Caco-2 (cell line): ENCODE results near the gene SNIP1. TPM values are rescaled to one million over a fixed set of nuclear protein-coding genes. Genes with fewer than 3 reads are reported as not detected.
"Not testable (repeated sequence)": the region's sequence is repeated elsewhere in the genome, so short reads cannot be mapped to it uniquely, and the experiment has no call there.

ENCODE experiments used
- BruUV-seq: library from RNA; stranded (reverse); fragments of 400-500 nt; replicated peaks from 2 replicates; lab custom pipeline; 2021; lab: Mats Ljungman, UMichigan
- CTCF ChIA-PET: fragments of 300-600 bp; sonication (Branson Sonifier 250); formaldehyde crosslinking; loops from one replicate; lab custom pipeline; 2022; ENCODE audit warnings: antibody characterized with exemption; lab: Charles Lee
- POLR2A ChIA-PET: fragments of 300-600 bp; sonication (Branson Sonifier 250); formaldehyde crosslinking; loops from one replicate; lab custom pipeline; 2022; ENCODE audit warnings: antibody characterized with exemption; lab: Charles Lee
- DNase-seq, 2 experiments: peaks; one replicate each; pipeline versions ENCODE4 v3.0.0 to v3.0.0-alpha.2; 2020 to 2022
- H3K27me3 ChIP-seq: replicated peaks from 2 replicates; pipeline ENCODE4 v1.6.0; 2011; ENCODE audit warnings: low read length; ENCODE audit not compliant: control insufficient read depth, insufficient read depth
- H3K36me3 ChIP-seq: 2 replicates; pipeline ENCODE4 v1.5.1; 2011; ENCODE audit warnings: low read length; ENCODE audit not compliant: control insufficient read depth, insufficient read depth
- H3K4me1 ChIP-seq: fragments of 250-450 bp; sonication (Bioruptor Pico); 2 replicates; pipeline ENCODE4 v1.5.1; 2020; ENCODE audit warnings: mild to moderate bottlenecking
- H3K4me3 ChIP-seq: 2 replicates; pipeline ENCODE4 v1.5.1; 2011; ENCODE audit warnings: low read depth, mild to moderate bottlenecking, control low read depth, low read length
- H3K9me3 ChIP-seq: fragments of 250-450 bp; sonication (Bioruptor Pico); 2 replicates; pipeline ENCODE4 v1.5.1; 2020; ENCODE audit warnings: mild to moderate bottlenecking, moderate library complexity
- H3K27ac Mint-ChIP-seq: one replicate; pipeline ENCODE4 v1.8.0; 2022; ENCODE audit warnings: mixed read lengths; ENCODE audit not compliant: unreplicated experiment
- H3K27me3 Mint-ChIP-seq: one replicate; pipeline ENCODE4 v1.8.0; 2022; ENCODE audit warnings: mixed read lengths; ENCODE audit not compliant: insufficient read depth, unreplicated experiment
- H3K36me3 Mint-ChIP-seq: one replicate; pipeline ENCODE4 v1.8.0; 2022; ENCODE audit warnings: mild to moderate bottlenecking, mixed read lengths; ENCODE audit not compliant: insufficient read depth, unreplicated experiment
- H3K4me1 Mint-ChIP-seq: one replicate; pipeline ENCODE4 v1.8.0; 2022; ENCODE audit warnings: low read depth, mixed read lengths; ENCODE audit not compliant: unreplicated experiment
- H3K4me3 Mint-ChIP-seq: one replicate; pipeline ENCODE4 v1.8.0; 2022; ENCODE audit warnings: mild to moderate bottlenecking, moderate library complexity, mixed read lengths; ENCODE audit not compliant: unreplicated experiment
- H3K9me3 Mint-ChIP-seq: one replicate; pipeline ENCODE4 v1.8.0; 2022; ENCODE audit warnings: mixed read lengths; ENCODE audit not compliant: unreplicated experiment
- CTCF ChIP-seq, 2 experiments: fragments of 200-600 bp in 1 of 2; IDR thresholded peaks; 1 replicate in 1 of 2; 2 replicates in 1 of 2; pipeline versions ENCODE4 v1.5.1 to v1.8.0; 2011 to 2022; ENCODE audit warnings: antibody characterized with exemption in 1 of 2, control low read depth in 1 of 2, inconsistent platforms in 1 of 2, low read depth in 1 of 2, low read length in 1 of 2, mild to moderate bottlenecking in 1 of 2, moderate library complexity in 1 of 2; ENCODE audit not compliant: insufficient read depth in 1 of 2, severe bottlenecking in 1 of 2, unreplicated experiment in 1 of 2
- intact Hi-C: fragments of 100-400 bp; cut with micrococcal nuclease; formaldehyde crosslinking; loops from one replicate; pipeline ENCODE4 v1.10.0; 2022; ENCODE audit not compliant: unreplicated experiment
- total RNA-seq: library from RNA; stranded (reverse); gene quantifications from 2 replicates; pipeline ENCODE4 v1.2.3, GENCODE V29; 2022

Gene SNIP1
- total RNA-seq, 1 experiment from 2014 or later = 13.7 TPM

- H3K27me3 ChIP-seq = no peaks in the 10 kb centered on the region
- H3K4me1 ChIP-seq = peaks cover 17% of the 10 kb centered on the region
- ChIA-PET CTCF (no interaction called here), POLR2A (interaction anchor here (0.5 kb wide), 1 partner anchor 13 kb away, joined by 3 read pairs; no protein-coding TSS in a partner anchor)
- peak overlapping the region; percentile 12 for H3K27ac Mint-ChIP-seq
- peak overlapping the region; percentile 52 for H3K4me3 Mint-ChIP-seq
- H3K36me3 ChIP-seq = no peaks in the 10 kb centered on the region
- peaks cover 18% of the 10 kb centered on the region for H3K36me3 Mint-ChIP-seq
- no peaks in the 10 kb centered on the region for H3K9me3 ChIP-seq
- BruUV-seq = no TSS peak
- peak; percentile 19 to 25 for TF ChIP-seq CTCF (IDR thresholded peaks at IDR 0.05; ENCODE audit: insufficient read depth in 1 of 2, low read depth in 1 of 2, low read length in 1 of 2, severe bottlenecking in 1 of 2, unreplicated experiment in 1 of 2)
- H3K27me3 Mint-ChIP-seq = no peaks in the 10 kb centered on the region
- H3K9me3 Mint-ChIP-seq = no peaks in the 10 kb centered on the region
- H3K4me3 ChIP-seq = no peak overlapping the region
- intact Hi-C loops = no loop called here
- peaks cover 11% of the 10 kb centered on the region for H3K4me1 Mint-ChIP-seq
- DNase-seq = peak; percentile 18 to 52
These were observed 7.3 kb upstream of the SNIP1 start for GRCh38 chr1:37561133-37562132.

DNA sequence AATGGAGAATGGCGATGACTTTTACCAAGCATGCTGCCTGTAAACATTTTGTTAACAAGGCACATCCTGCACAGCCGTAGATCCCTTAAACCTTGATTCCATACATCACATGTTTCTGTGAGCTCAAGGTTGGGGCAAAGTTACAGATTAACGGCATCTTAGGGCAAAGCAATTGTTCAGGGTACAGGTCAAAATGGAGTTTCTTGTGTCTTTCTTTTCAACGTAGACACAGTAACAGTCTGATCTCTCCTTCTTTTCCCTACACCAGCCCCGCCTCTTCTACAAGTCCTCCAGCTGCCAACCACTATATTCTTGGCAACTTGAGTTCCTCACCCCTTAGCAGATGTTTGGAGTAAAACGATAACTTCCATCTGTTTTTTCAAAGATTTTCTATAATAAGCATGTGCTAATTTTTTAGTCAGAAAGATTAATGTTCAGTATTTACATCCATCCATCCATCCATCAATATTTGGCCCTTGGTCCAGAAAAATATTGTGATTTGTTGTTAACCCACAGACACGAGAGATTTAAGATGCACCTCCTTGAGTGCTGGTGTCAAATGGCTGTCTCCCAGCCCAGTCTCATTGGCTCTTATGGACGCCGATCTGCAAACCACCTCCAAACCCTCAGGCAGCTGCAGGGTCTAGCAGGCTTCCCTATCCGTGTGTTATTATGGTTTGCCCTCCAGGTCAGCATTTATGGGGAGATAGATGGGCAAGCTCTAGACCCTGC lies 6.5 kb upstream of the SNIP1 start:
- no peak for TF ChIP-seq CTCF (IDR thresholded peaks at IDR 0.05; ENCODE audit: insufficient read depth in 1 of 2, low read depth in 1 of 2, low read length in 1 of 2, severe bottlenecking in 1 of 2, unreplicated experiment in 1 of 2)
- intact Hi-C loops = no loop called here
- POLR2A ChIA-PET = no interaction called here
- DNase-seq = no peak
- Histone ChIP-seq H3K4me3 (no peak overlapping the region), H3K4me1 (peaks cover 17% of the 10 kb centered on the region), H3K9me3 (no peaks in the 10 kb centered on the region), H3K36me3 (no peaks in the 10 kb centered on the region), H3K27me3 (no peaks in the 10 kb centered on the region)
- H3K4me1 Mint-ChIP-seq = peaks cover 11% of the 10 kb centered on the region
- H3K27me3 Mint-ChIP-seq = no peaks in the 10 kb centered on the region
- CTCF ChIA-PET = no interaction called here
- peaks cover 10% of the 10 kb centered on the region for H3K36me3 Mint-ChIP-seq
- no peak overlapping the region for H3K27ac Mint-ChIP-seq
- H3K9me3 Mint-ChIP-seq = no peaks in the 10 kb centered on the region
- no TSS peak for BruUV-seq
- no peak overlapping the region for H3K4me3 Mint-ChIP-seq

- H3K27me3 Mint-ChIP-seq, H3K4me3 Mint-ChIP-seq, H3K9me3 ChIP-seq, H3K36me3 Mint-ChIP-seq, H3K27me3 ChIP-seq, intact Hi-C loops, H3K9me3 Mint-ChIP-seq, H3K36me3 ChIP-seq, CTCF ChIA-PET, H3K27ac Mint-ChIP-seq, H3K4me3 ChIP-seq, BruUV-seq, DNase-seq, POLR2A ChIA-PET: not testable (repeated sequence)
- H3K4me1 ChIP-seq = peaks cover 17% of the 10 kb centered on the region
- peaks cover 11% of the 10 kb centered on the region for H3K4me1 Mint-ChIP-seq
These were observed 5.9 kb upstream of the SNIP1 start for GRCh38 chr1:37559957-37560379.
